Adrenal gland (tissue), 12 donors: ENCODE results near the gene RBM23. TPM values are rescaled to one million over a fixed set of nuclear protein-coding genes. Genes with fewer than 3 reads are reported as not detected.

Source experiments
- DNase-seq, 7 donors: peaks; one replicate each; pipeline ENCODE4 v3.0.0-alpha.2; 2019 to 2020
- H3K27ac ChIP-seq, 5 donors: fragments of 200-600 bp; sonication (generic) in 4 of 5; 1 replicate in 3 of 5; 2 replicates in 2 of 5; pipeline versions ENCODE4 v1.5.1 to v1.8.0; 2016 to 2020; ENCODE audit warnings: mild to moderate bottlenecking in 1 of 5
- H3K27me3 ChIP-seq: fragments of 200-600 bp; 2 replicates; pipeline ENCODE4 v1.8.0; 2021
- H3K36me3 ChIP-seq, 2 donors: fragments of 200-600 bp; replicated peaks in 1 of 2; 1 replicate in 1 of 2; 2 replicates in 1 of 2; pipeline versions ENCODE4 v1.5.1 to v1.8.0; 2018 to 2022
- H3K4me1 ChIP-seq, 2 donors: fragments of 200-600 bp; replicated peaks in 1 of 2; 1 replicate in 1 of 2; 2 replicates in 1 of 2; pipeline versions ENCODE4 v1.5.1 to v1.8.0; 2018 to 2021
- H3K4me3 ChIP-seq, 4 donors: fragments of 200-600 bp; sonication (generic) in 3 of 4; one replicate each; pipeline ENCODE4 v1.5.1; 2016 to 2018
- H3K9me3 ChIP-seq, 3 donors: fragments of 200-600 bp; sonication (generic) in 1 of 3; replicated peaks in 1 of 3; 1 replicate in 2 of 3; 2 replicates in 1 of 3; pipeline versions ENCODE4 v1.5.1 to v1.8.0; 2016 to 2021
- CTCF ChIP-seq, 6 experiments: fragments of 450-650 bp in 4 of 6; fragments of 200-600 bp in 2 of 6; sonication (generic) in 1 of 6; IDR thresholded peaks; 1 replicate in 5 of 6; 2 replicates in 1 of 6; pipeline versions ENCODE4 v1.5.1 to v1.8.0; 2016 to 2021; ENCODE audit warnings: antibody characterized with exemption in 6 of 6, mild to moderate bottlenecking in 2 of 6, moderate library complexity in 1 of 6
- POLR2A ChIP-seq, 2 donors: fragments of 450-650 bp; IDR thresholded peaks; one replicate each; pipeline ENCODE4 v1.6.1; 2017; ENCODE audit warnings: antibody characterized with exemption in 2 of 2, mild to moderate bottlenecking in 2 of 2, moderate library complexity in 1 of 2
- WGBS, 4 donors: extraction: QIAGEN DNeasy Blood & Tissue Kit in 2 of 4; methylation state at CpG; one replicate each; pipeline versions ENCODE4 v1.1.5 to v1.1.7; 2013 to 2017; 5-methylcytosine and 5-hydroxymethylcytosine counted together
- intact Hi-C, 2 donors: fragments of 100-400 bp; cut with DNase I; formaldehyde crosslinking; loops; one replicate each; pipeline versions ENCODE4 v1.14.1 to v1.15.0; 2022 to 2023
- polyA plus RNA-seq, 3 donors: library from polyadenylated mRNA; stranded (reverse); fragments of 200-250 nt in 2 of 3; fragments of 350-450 nt in 1 of 3; fragmentation: Illumina TruSeq in 1 of 3; extraction: RNeasy Lipid Tissue Mini Kit (QIAGEN cat#74804) in 1 of 3; gene quantifications; one replicate each; pipeline ENCODE4 v1.2.3, GENCODE V29; 2013 to 2014
- total RNA-seq, 9 donors: library from RNA; depleted of rRNA in 4 of 9; stranded (reverse); fragments of >200 nt in 4 of 9; fragments of 120-200 nt in 1 of 9; fragmentation: NEBNext Ultra II Directional in 1 of 9; extraction: Animal tissue kit (Norgen Biotek cat#: 25700) in 1 of 9; gene quantifications; one replicate each; pipeline versions ENCODE4 v1.1.0 to v1.2.4, GENCODE V29; 2013 to 2023
- donor health status: healthy with polysubstance abuse.
- donor health status: Bipolar disorder and iron deficiency.
- donor health status: DM: yes; HTN: yes; CAD: no.
- donor health status: DM: no; HTN: no; CAD: no.
- donor health status: DM: no; HTN: no; CAD: no.
- donor health status: DM: yes; HTN: yes; CAD: no.

RBM23 gene
- total and polyA plus RNA-seq, 12 donors: 39.5 to 1,877 (median 80.1) TPM

- Histone ChIP-seq H3K4me1 (peaks cover 5 to 46% of the 10 kb centered on the region in 2 donors), H3K4me3 (no peak overlapping the region), H3K36me3 (peaks cover 0 to 41% of the 10 kb centered on the region in 2 donors), H3K27ac (peak overlapping the region in 2 of 5 donors; percentile 76 to 84), H3K9me3 (no peaks in the 10 kb centered on the region), H3K27me3 (no peaks in the 10 kb centered on the region)
- intact Hi-C loops: no loop called here
- WGBS, 4 donors: 49 to 66% (median 58%) methylated on average over 7 to 14 of the region's 14 CpGs
- peak in 1 of 7 donors; percentile 22 for DNase-seq
- TF ChIP-seq CTCF (IDR thresholded peaks at IDR 0.05) (no peak), POLR2A (IDR thresholded peaks at IDR 0.05) (no peak)
Observed at GRCh38 chr14:22847661-22848341, 71.1 kb downstream of the RBM23 start.

GRCh38 chr14:22846811-22847307 is 72.1 kb downstream of the RBM23 start:
- Histone ChIP-seq H3K4me1 (peaks cover 5 to 43% of the 10 kb centered on the region in 2 donors), H3K27ac (peak overlapping the region in 2 of 5 donors; percentile 26 to 36), H3K9me3 (no peaks in the 10 kb centered on the region), H3K36me3 (peaks cover 0 to 50% of the 10 kb centered on the region in 2 donors), H3K27me3 (no peaks in the 10 kb centered on the region), H3K4me3 (no peak overlapping the region)
- intact Hi-C loops: no loop called here
- 68 to 84% (median 78%) methylated on average over 10 to 11 of the region's 11 CpGs for WGBS, 4 donors
- no peak for DNase-seq
- no peak for TF ChIP-seq POLR2A (IDR thresholded peaks at IDR 0.05)
- no peak for TF ChIP-seq CTCF (IDR thresholded peaks at IDR 0.05)

GRCh38 chr14:22845821-22846625 is 72.9 kb downstream of the RBM23 start:
- no peak for DNase-seq
- Histone ChIP-seq H3K4me3 (no peak overlapping the region), H3K27me3 (no peaks in the 10 kb centered on the region), H3K4me1 (peaks cover under 1 to 35% of the 10 kb centered on the region in 2 donors), H3K27ac (peak overlapping the region in 1 of 5 donors; percentile 36), H3K36me3 (peaks cover 0 to 59% of the 10 kb centered on the region in 2 donors), H3K9me3 (no peaks in the 10 kb centered on the region)
- WGBS, 4 donors: 87 to 91% (median 89%) methylated on average over 24 to 26 of the region's 26 CpGs
- no peak for TF ChIP-seq CTCF (IDR thresholded peaks at IDR 0.05)
- TF ChIP-seq POLR2A (IDR thresholded peaks at IDR 0.05): no peak
- intact Hi-C loops: no loop called here

- Histone ChIP-seq H3K9me3 (no peaks in the 10 kb centered on the region), H3K27ac (no peak overlapping the region)
Observed at GRCh38 chr14:22845103-22845394, 73.9 kb downstream of the RBM23 start.

More at GRCh38 chr14:22845103-22845394, 73.9 kb downstream of the RBM23 start:
- Histone ChIP-seq H3K4me1 (peaks cover 0 to 31% of the 10 kb centered on the region in 2 donors), H3K27me3 (no peaks in the 10 kb centered on the region), H3K36me3 (peaks cover 0 to 62% of the 10 kb centered on the region in 2 donors), H3K4me3 (no peak overlapping the region)
- TF ChIP-seq POLR2A (IDR thresholded peaks at IDR 0.05): no peak
- TF ChIP-seq CTCF (IDR thresholded peaks at IDR 0.05): no peak
- intact Hi-C loops: no loop called here
- 88 to 95% (median 90%) methylated on average over 9 of the region's 9 CpGs for WGBS, 4 donors
- no peak for DNase-seq
